GM12878 (cell line): ENCODE measurements around the gene STK26.

Experiments used
- CREM ChIP-seq: IDR thresholded peaks from 2 replicates; pipeline ENCODE4 v1.6.1; 2014; ENCODE audit warnings: antibody characterized with exemption, low read depth
- CTCF ChIP-seq, 3 experiments: IDR thresholded peaks in 2 of 3; conservative IDR thresholded peaks in 1 of 3; 2 replicates each; pipeline ENCODE4 v1.5.1; 2011; ENCODE audit warnings: low read depth in 3 of 3, low read length in 3 of 3, mild to moderate bottlenecking in 3 of 3, control low read depth in 2 of 3, moderate library complexity in 2 of 3, inconsistent platforms in 1 of 3, mixed read lengths in 1 of 3; ENCODE audit not compliant: control insufficient read depth in 2 of 3, insufficient read depth in 1 of 3; ENCODE audit errors: extremely low read depth in 1 of 3
- EGR1 ChIP-seq, 2 experiments: IDR thresholded peaks; 1 replicate in 1 of 2; 2 replicates in 1 of 2; pipeline ENCODE4 v1.6.1; 2011 to 2012; ENCODE audit warnings: low read depth in 2 of 2, low read length in 2 of 2, borderline replicate concordance in 1 of 2, mild to moderate bottlenecking in 1 of 2, moderate library complexity in 1 of 2
- ELK1 ChIP-seq: IDR thresholded peaks from 2 replicates; pipeline ENCODE4 v1.6.1; 2012; ENCODE audit warnings: low read depth, low read length, improper control_type of control experiment
- HDAC6 ChIP-seq: fragments of 200-600 bp; sonication (generic); IDR thresholded peaks from one replicate; pipeline ENCODE4 v1.8.0; 2017; ENCODE audit warnings: antibody characterized with exemption; ENCODE audit not compliant: unreplicated experiment
- NFYB ChIP-seq: IDR thresholded peaks from 2 replicates; pipeline ENCODE4 v1.6.1; 2011; ENCODE audit warnings: low read depth, mild to moderate bottlenecking, low read length, improper control_type of control experiment, moderate library complexity; ENCODE audit not compliant: insufficient read depth
- NR2C2 ChIP-seq: IDR thresholded peaks from 2 replicates; pipeline ENCODE4 v1.6.1; 2011; ENCODE audit warnings: borderline replicate concordance, low read depth; ENCODE audit not compliant: control insufficient read depth, insufficient read length
- NR2F1 ChIP-seq: fragments of 450-650 bp; conservative IDR thresholded peaks from 2 replicates; pipeline ENCODE4 v1.6.1; 2017; ENCODE audit warnings: mild to moderate bottlenecking
- POLR2A ChIP-seq: IDR thresholded peaks from 2 replicates; pipeline ENCODE4 v1.6.1; 2011; ENCODE audit warnings: low read depth, mild to moderate bottlenecking, low read length
- POLR2AphosphoS2 ChIP-seq: IDR thresholded peaks from 2 replicates; pipeline ENCODE4 v1.6.1; 2011; ENCODE audit warnings: low read depth, mild to moderate bottlenecking, low read length, improper control_type of control experiment, moderate library complexity
- RFX5 ChIP-seq: IDR thresholded peaks from 2 replicates; pipeline ENCODE4 v1.6.1; 2011; ENCODE audit warnings: low read depth, low read length, improper control_type of control experiment
- SPI1 ChIP-seq: IDR thresholded peaks from 2 replicates; pipeline ENCODE4 v1.6.1; 2011; ENCODE audit warnings: low read depth, mild to moderate bottlenecking, low read length, moderate library complexity, borderline replicate concordance; ENCODE audit not compliant: insufficient read depth

GRCh38 chrX:132031867-132032266, 8.8 kb downstream of the STK26 start:
- no peak for TF ChIP-seq SPI1
- no peak for TF ChIP-seq POLR2A
- TF ChIP-seq POLR2AphosphoS2, result no peak
- no peak for TF ChIP-seq EGR1 (IDR thresholded peaks at IDR 0.05; ENCODE audit: borderline replicate concordance in 1 of 2, low read depth in 2 of 2, low read length in 2 of 2)
- no peak for TF ChIP-seq NFYB
- TF ChIP-seq CREM, result no peak
- TF ChIP-seq ELK1, result no peak
- TF ChIP-seq NR2C2, result no peak
- TF ChIP-seq RFX5, result no peak
- no peak for TF ChIP-seq NR2F1
- no peak for TF ChIP-seq CTCF (IDR thresholded peaks at IDR 0.05 in 2 of 3, conservative IDR thresholded peaks at IDR 0.05 in 1 of 3; ENCODE audit: control insufficient read depth in 2 of 3, extremely low read depth in 1 of 3, insufficient read depth in 1 of 3, low read depth in 3 of 3, low read length in 3 of 3)
- no peak for TF ChIP-seq HDAC6
